ENCODE data around the gene MYL6.

Gene MYL6

DNA sequence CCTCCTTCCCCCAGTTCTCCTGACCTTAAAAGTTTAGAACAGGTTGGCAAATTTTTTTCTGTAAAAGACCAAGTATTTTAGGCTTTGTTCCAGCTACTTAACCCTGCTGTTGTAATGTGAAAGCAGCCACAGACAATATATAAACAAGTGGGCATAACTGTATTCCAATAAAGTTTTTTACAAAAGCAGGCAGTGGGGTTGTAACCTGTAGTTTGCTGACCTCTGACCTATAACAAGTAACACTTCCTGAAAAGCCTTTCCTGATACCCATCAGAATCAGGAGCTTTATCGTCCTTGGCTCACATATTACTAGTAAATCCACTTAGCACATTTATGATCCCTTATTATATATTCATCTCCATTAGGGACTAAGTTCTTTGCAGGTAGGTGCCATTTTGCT, 44.2 kb downstream of the MYL6 start:
- H3K27ac ChIP-seq (ENCODE audit: extremely low read depth, low read depth, low read length) = no peak overlapping the region
- POLR2A ChIA-PET = interaction anchor here (1.2 to 3.7 kb wide), 3 partner anchors 13 to 20 kb away, joined by 3 to 21 read pairs (median 7); partner anchors contain the start of genes RNF41 and SMARCC2
- no peak overlapping the region for H3K4me3 ChIP-seq (ENCODE audit: low read depth, low read length)
- H3K4me1 ChIP-seq (ENCODE audit: control insufficient read depth, insufficient read depth, low read length) = no peaks in the 10 kb centered on the region
- H3K36me3 ChIP-seq (ENCODE audit: control insufficient read depth in 2 of 2, insufficient read depth in 1 of 2, low read length in 2 of 2) = peaks cover 6 to 30% of the 10 kb centered on the region in 2 experiments
- CTCF ChIA-PET = interaction anchor here (0.5 to 3.0 kb wide), 6 partner anchors 10 to 273 kb away, joined by 3 to 12 read pairs (median 4); partner anchors contain the start of gene SMARCC2
- H3K9me3 ChIP-seq (ENCODE audit: control insufficient read depth, insufficient read depth, low read depth, low read length) = no peaks in the 10 kb centered on the region
- TF ChIP-seq TCF7L2 (IDR thresholded peaks at IDR 0.05; ENCODE audit: borderline replicate concordance, low read depth, low read length) (no peak), ZNF335 (tag by site-specific recombination; conservative IDR thresholded peaks at IDR 0.05) (0 out of 2 replicates have a peak, but pooled peaks have one; percentile 32), REPIN1 (tag by site-specific recombination; IDR thresholded peaks at IDR 0.05; ENCODE audit: low read depth) (no peak), KLF10 (tag by site-specific recombination; IDR thresholded peaks at IDR 0.05) (no peak), ZNF837 (tag by site-specific recombination; IDR thresholded peaks at IDR 0.05) (no peak), ZNF155 (tag by site-specific recombination; IDR thresholded peaks at IDR 0.05) (no peak), ZNF10 (tag by site-specific recombination; IDR thresholded peaks at IDR 0.05) (no peak), ZBTB1 (tag by site-specific recombination; IDR thresholded peaks at IDR 0.05) (no peak), ZBTB48 (tag by site-specific recombination; IDR thresholded peaks at IDR 0.05) (peak; percentile 21; the same call in 1 of the 2 replicates), ZNF76 (tag by site-specific recombination; IDR thresholded peaks at IDR 0.05; ENCODE audit: borderline replicate concordance, low read depth) (no peak), ZNF121 (tag by site-specific recombination; IDR thresholded peaks at IDR 0.05) (no peak), SCRT2 (tag by site-specific recombination; IDR thresholded peaks at IDR 0.05) (peak; percentile 29; the same call in 1 of the 2 replicates), ZNF473 (tag by site-specific recombination; IDR thresholded peaks at IDR 0.05) (no peak), HOXC10 (CRISPR knock-in tag; IDR thresholded peaks at IDR 0.05) (no peak), BCL11B (tag by site-specific recombination; IDR thresholded peaks at IDR 0.05; ENCODE audit: low read depth) (no peak), ZNF596 (tag by site-specific recombination; IDR thresholded peaks at IDR 0.05) (no peak)
- TF ChIP-seq, protein P1, sequence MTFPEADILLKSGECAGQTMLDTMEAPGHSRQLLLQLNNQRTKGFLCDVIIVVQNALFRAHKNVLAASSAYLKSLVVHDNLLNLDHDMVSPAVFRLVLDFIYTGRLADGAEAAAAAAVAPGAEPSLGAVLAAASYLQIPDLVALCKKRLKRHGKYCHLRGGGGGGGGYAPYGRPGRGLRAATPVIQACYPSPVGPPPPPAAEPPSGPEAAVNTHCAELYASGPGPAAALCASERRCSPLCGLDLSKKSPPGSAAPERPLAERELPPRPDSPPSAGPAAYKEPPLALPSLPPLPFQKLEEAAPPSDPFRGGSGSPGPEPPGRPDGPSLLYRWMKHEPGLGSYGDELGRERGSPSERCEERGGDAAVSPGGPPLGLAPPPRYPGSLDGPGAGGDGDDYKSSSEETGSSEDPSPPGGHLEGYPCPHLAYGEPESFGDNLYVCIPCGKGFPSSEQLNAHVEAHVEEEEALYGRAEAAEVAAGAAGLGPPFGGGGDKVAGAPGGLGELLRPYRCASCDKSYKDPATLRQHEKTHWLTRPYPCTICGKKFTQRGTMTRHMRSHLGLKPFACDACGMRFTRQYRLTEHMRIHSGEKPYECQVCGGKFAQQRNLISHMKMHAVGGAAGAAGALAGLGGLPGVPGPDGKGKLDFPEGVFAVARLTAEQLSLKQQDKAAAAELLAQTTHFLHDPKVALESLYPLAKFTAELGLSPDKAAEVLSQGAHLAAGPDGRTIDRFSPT (tag by site-specific recombination; IDR thresholded peaks at IDR 0.05) = no peak
- TF ChIP-seq, protein P2, sequence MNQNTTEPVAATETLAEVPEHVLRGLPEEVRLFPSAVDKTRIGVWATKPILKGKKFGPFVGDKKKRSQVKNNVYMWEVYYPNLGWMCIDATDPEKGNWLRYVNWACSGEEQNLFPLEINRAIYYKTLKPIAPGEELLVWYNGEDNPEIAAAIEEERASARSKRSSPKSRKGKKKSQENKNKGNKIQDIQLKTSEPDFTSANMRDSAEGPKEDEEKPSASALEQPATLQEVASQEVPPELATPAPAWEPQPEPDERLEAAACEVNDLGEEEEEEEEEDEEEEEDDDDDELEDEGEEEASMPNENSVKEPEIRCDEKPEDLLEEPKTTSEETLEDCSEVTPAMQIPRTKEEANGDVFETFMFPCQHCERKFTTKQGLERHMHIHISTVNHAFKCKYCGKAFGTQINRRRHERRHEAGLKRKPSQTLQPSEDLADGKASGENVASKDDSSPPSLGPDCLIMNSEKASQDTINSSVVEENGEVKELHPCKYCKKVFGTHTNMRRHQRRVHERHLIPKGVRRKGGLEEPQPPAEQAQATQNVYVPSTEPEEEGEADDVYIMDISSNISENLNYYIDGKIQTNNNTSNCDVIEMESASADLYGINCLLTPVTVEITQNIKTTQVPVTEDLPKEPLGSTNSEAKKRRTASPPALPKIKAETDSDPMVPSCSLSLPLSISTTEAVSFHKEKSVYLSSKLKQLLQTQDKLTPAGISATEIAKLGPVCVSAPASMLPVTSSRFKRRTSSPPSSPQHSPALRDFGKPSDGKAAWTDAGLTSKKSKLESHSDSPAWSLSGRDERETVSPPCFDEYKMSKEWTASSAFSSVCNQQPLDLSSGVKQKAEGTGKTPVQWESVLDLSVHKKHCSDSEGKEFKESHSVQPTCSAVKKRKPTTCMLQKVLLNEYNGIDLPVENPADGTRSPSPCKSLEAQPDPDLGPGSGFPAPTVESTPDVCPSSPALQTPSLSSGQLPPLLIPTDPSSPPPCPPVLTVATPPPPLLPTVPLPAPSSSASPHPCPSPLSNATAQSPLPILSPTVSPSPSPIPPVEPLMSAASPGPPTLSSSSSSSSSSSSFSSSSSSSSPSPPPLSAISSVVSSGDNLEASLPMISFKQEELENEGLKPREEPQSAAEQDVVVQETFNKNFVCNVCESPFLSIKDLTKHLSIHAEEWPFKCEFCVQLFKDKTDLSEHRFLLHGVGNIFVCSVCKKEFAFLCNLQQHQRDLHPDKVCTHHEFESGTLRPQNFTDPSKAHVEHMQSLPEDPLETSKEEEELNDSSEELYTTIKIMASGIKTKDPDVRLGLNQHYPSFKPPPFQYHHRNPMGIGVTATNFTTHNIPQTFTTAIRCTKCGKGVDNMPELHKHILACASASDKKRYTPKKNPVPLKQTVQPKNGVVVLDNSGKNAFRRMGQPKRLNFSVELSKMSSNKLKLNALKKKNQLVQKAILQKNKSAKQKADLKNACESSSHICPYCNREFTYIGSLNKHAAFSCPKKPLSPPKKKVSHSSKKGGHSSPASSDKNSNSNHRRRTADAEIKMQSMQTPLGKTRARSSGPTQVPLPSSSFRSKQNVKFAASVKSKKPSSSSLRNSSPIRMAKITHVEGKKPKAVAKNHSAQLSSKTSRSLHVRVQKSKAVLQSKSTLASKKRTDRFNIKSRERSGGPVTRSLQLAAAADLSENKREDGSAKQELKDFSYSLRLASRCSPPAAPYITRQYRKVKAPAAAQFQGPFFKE (tag by site-specific recombination; IDR thresholded peaks at IDR 0.05; ENCODE audit: borderline replicate concordance) = no peak
- TF ChIP-seq, protein P3, sequence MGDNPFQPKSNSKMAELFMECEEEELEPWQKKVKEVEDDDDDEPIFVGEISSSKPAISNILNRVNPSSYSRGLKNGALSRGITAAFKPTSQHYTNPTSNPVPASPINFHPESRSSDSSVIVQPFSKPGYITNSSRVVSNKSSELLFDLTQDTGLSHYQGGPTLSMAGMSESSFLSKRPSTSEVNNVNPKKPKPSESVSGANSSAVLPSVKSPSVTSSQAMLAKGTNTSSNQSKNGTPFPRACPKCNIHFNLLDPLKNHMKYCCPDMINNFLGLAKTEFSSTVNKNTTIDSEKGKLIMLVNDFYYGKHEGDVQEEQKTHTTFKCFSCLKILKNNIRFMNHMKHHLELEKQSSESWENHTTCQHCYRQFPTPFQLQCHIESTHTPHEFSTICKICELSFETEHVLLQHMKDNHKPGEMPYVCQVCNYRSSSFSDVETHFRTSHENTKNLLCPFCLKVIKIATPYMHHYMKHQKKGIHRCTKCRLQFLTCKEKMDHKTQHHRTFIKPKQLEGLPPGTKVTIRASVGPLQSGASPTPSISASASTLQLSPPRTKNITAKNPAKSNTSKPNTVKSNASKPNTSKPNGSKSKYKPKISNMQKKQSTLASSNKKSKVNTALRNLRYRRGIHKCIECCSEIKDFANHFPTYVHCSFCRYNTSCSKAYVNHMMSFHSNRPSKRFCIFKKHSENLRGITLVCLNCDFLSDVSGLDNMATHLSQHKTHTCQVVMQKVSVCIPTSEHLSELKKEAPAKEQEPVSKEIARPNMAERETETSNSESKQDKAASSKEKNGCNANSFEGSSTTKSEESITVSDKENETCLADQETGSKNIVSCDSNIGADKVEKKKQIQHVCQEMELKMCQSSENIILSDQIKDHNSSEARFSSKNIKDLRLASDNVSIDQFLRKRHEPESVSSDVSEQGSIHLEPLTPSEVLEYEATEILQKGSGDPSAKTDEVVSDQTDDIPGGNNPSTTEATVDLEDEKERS (tag by site-specific recombination; IDR thresholded peaks at IDR 0.05) = no peak
- TF ChIP-seq, protein P4, sequence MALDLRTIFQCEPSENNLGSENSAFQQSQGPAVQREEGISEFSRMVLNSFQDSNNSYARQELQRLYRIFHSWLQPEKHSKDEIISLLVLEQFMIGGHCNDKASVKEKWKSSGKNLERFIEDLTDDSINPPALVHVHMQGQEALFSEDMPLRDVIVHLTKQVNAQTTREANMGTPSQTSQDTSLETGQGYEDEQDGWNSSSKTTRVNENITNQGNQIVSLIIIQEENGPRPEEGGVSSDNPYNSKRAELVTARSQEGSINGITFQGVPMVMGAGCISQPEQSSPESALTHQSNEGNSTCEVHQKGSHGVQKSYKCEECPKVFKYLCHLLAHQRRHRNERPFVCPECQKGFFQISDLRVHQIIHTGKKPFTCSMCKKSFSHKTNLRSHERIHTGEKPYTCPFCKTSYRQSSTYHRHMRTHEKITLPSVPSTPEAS (tag by site-specific recombination; IDR thresholded peaks at IDR 0.05) = no peak
- TF ChIP-seq, protein P5, sequence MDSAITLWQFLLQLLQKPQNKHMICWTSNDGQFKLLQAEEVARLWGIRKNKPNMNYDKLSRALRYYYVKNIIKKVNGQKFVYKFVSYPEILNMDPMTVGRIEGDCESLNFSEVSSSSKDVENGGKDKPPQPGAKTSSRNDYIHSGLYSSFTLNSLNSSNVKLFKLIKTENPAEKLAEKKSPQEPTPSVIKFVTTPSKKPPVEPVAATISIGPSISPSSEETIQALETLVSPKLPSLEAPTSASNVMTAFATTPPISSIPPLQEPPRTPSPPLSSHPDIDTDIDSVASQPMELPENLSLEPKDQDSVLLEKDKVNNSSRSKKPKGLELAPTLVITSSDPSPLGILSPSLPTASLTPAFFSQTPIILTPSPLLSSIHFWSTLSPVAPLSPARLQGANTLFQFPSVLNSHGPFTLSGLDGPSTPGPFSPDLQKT (IDR thresholded peaks at IDR 0.05; ENCODE audit: borderline replicate concordance, low read depth, low read length) = no peak
- TF ChIP-seq, protein P6, sequence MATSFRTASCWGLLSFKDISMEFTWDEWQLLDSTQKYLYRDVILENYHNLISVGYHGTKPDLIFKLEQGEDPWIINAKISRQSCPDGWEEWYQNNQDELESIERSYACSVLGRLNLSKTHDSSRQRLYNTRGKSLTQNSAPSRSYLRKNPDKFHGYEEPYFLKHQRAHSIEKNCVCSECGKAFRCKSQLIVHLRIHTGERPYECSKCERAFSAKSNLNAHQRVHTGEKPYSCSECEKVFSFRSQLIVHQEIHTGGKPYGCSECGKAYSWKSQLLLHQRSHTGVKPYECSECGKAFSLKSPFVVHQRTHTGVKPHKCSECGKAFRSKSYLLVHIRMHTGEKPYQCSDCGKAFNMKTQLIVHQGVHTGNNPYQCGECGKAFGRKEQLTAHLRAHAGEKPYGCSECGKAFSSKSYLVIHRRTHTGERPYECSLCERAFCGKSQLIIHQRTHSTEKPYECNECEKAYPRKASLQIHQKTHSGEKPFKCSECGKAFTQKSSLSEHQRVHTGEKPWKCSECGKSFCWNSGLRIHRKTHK (tag by site-specific recombination; IDR thresholded peaks at IDR 0.05) = no peak
